ENCODE measurements around the gene TMEM238L.
"Not testable (repeated sequence)": the region's sequence is repeated elsewhere in the genome, so short reads cannot be mapped to it uniquely, and the experiment has no call there.

Gene TMEM238L

GRCh38 chr17:10803830-10804475 lies at the start of gene TMEM238L:
Gene TMEM238L, minus strand, starts transcription at chr17:10804099. Its CDS starts 136 bp downstream, at chr17:10803963.
- no peak for DNase-seq

DNA sequence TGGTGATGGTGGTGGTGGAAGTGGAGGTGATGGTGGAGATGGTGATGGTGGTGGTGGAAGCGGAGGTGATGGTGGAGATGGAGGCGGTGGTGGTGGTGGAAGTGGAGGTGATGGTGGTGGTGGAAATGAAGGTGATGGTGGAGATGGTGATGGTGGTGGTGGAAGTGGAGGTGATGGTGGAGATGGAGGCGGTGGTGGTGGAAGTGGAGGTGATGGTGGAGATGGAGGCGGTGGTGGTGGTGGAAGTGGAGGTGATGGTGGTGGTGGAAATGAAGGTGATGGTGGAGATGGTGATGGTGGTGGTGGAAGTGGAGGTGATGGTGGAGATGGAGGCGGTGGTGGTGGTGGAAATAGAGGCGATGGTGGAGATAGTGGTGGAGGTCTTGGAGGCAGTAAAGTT lies 42.7 kb upstream of the TMEM238L start:
- DNase-seq = not testable (repeated sequence)

DNA sequence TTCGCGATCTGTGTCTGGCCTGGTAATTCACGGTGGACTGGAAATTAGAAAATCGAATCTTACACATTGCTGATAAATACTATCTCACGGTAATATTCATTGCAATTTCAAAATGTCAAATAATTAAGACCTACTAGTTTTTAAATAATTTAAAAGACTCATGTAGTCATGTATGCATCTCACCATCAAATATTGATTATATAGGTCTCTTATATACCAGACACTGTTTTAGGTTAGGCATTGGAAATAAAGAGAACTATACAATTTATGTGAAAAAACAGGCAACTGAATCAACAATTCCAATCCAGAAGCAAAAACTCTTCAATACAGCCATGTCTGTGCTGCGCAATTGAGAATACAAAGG lies 41.5 kb upstream of the TMEM238L start:
- DNase-seq = no peak

DNA sequence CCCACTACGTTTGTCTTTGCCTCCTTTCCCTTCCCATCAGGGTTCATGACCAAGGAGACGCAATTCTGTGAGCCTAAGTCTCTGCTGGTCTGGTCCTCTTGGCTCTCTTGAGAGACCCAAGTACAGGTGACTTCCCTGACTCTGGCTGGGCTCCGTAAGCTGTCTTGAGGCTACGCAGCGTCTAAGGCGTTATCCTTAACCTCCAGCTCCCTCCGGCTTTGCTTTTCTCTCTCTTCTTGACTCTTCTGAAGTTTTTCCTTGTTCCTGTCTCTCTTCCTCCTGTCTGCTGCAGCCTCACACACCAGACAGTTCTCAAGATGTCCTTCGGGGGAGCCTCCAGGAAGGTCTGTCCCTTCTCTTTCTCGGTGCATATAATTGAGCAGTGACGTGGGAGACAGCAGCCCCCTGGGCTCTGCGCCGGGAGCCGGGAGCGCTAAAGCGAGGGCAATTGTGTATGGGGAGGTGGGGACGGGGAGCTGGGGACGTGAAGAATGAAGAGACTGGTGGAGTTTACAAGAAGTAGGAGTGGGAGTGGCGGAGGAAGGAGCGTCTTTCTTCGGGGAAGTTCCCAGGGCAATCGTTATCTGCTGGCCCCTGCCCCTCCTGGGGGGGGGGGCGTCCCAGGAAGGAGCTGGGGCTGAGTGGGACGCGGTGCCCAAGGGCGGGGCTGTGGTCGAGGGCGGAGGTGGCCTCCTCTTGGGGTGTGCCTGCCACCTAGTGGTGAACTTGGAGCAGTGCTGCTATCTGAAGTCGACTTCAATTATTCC lies 40.9 kb upstream of the TMEM238L start:
- peak; percentile 50 for DNase-seq

DNA sequence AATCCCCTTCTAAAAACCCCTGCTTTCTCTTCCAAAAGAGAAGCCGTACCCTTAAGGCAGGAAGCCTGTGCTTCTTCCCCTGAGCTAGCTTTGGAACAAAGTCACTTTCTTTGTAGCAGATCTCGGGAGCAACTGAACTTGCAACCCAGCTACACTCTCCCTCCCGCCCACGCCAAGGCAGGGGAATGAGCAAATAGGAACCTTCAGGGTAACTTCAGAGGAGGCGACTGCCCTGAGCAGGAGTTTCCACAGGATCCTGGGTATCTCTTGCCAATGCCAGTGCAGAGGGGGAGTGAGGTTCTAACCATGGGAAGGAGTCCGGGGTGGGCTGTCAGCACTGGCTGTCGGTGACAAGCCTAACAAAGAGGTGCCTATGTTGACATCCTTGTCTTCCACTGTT lies 39.9 kb upstream of the TMEM238L start:
- DNase-seq = no peak

DNA sequence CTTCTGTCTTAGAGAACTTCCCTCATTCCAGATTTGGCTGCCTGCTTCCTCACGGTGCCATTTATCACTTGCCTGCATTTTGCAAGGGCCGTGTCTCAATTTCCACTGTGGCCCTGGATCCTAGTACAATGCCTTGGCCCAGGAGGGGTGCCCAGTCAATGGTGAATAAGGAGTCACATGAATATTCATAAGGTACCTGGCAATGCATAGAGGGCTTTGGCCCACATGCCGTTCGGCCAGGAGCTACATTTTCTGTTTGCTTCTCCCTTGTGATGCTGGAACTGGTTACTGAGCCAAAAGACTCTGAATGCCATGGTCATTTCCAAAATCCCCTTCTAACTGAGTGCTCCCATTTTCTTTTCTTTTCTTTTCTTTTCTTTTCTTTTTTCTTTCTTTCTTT lies 38.8 kb upstream of the TMEM238L start:
- DNase-seq = no peak

GRCh38 chr17:10838682-10839081 lies 34.8 kb upstream of the TMEM238L start:
- DNase-seq = no peak

GRCh38 chr17:10837921-10838320 lies 34.0 kb upstream of the TMEM238L start, which contains the start of gene PIRT:
Gene PIRT, minus strand, starts transcription at chr17:10838087. Its CDS starts 12,442 bp downstream, at chr17:10825645.
- DNase-seq = no peak

DNA sequence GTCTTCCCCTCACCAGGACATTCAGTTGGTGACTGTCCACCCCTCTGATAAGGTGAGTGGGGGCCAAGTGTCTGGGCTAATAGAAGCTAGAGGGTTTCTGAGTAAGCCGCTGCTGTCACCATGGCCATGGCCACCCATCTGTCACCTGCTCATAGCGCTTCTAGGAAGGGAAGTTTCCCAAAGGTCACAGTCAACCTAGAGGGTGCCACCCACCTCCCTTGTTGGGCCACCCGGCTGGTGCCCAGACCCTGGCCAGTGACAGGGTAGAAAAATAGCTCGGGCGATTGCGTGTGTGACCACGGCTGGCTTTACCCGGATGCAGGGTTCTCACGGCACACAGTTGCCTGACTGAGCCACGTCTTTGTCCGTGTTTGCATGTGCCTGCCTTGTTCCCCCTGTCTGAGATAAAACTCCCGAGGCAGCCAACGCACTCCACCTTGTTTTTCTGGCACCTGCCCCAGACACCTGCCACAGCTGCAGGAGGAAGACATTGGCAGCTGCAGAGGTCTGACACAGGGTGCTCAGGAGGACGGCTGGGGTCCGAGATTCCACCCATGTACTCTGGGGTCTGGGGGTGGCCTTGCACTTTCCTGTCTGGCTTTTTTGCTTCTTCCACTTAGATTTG lies 33.2 kb upstream of the TMEM238L start:
- no peak for DNase-seq

DNA sequence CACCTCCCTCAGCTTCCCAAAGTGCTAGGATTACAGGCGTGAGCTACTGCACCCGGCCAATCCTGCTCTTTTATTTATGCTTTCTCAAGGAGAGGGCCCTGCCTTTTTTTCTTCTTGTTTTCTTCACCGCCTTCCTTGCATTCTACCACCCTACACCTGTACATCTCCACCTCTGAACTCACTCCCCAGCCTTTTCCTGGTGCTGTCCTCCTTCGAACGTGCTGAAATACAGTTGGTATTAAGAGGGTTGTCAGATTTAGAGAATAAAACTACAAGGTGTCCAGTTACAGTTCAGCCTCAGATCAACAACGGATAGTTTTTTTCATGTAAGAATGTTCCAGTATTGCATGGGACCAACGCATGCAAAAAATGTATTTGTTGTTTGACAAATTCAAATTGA lies 32.2 kb upstream of the TMEM238L start:
- DNase-seq = no peak

- no peak for DNase-seq
These were observed 27.8 kb upstream of the TMEM238L start for GRCh38 chr17:10831696-10832095.

GRCh38 chr17:10827898-10828552 lies 24.1 kb upstream of the TMEM238L start:
- no peak for DNase-seq

GRCh38 chr17:10824874-10825273 lies 21.0 kb upstream of the TMEM238L start:
- DNase-seq = no peak

DNA sequence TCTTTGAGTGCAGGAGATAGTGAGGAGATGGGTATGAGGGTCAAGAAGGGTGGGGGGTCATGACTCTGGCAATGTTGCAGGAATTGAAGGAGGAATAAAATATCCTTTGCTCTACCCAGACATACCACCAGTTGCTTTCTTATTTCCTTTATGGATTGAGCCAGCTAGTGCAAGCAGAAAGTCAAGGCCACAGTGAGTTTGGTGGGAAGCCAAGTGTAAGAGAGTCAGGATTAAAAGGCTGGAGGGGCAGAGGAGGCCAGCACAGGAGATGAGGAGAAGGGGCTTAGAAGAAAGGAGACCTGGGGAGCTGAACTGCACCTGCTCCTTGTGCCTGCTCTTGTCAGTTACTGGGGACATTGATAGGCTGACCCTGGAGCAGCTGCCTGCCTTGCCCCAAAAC lies 17.9 kb upstream of the TMEM238L start:
- DNase-seq = no peak

DNA sequence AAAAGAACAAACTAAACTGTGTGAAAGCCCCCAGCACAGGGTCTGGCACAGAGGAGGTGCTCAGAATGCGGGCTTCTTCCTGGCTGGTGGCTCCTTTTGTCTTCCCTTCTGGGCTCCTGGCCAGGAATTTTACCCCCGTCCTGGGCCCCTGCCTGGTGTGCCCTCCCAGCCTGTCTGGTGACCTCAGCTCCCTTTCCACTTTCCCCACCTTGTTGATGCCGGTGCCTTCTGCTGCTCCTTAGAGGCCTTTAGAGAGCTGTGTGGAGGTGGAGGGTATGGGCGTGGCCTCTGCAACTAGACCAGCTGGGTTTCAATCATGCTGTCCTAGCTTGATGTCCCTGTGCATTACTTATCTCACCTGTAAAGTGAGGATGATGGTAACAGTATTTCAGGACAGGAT lies 17.2 kb upstream of the TMEM238L start:
- DNase-seq = no peak

GRCh38 chr17:10815319-10815718 lies 11.4 kb upstream of the TMEM238L start:
- no peak for DNase-seq

GRCh38 chr17:10814075-10814474 lies 10.2 kb upstream of the TMEM238L start:
- no peak for DNase-seq

DNA sequence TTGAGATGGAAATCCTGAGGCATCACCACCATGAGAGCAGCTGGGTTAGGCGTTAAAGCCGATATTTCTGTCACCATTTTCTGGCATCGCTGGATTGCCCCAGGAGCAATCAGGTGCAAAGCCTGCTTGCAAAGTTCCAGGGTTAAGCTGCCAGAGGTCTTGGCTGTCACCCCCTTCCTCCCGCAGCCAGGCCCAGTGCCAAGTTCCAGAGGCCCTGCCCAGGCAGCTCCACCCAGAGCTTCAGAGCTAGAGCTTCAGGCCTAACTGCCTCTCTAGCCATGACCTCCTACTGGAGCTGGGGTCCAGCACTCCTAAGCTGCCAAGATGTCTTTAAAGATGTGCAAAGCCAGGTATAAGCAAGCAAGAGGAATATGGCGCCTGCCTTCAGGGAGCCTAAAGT lies 8.8 kb upstream of the TMEM238L start:
- no peak for DNase-seq

DNA sequence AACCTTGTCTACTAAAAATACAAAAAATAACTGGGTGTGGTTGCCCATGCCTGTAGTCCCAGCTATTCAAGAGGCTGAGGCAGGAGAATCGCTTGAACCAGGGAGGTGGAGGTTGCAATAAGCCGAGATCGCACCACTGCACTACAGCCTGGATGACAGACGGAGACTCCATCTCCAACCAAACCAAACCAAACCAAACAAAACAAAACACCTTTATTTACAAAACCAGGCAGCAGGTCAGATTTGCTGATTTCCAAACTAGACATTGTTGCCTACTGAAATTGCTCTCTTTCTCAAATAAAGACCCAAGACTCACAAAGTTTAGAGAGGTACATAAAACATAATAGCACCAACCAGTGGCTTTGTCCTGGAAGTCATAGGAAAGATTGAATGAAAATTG lies 5.7 kb upstream of the TMEM238L start:
- DNase-seq = no peak

DNA sequence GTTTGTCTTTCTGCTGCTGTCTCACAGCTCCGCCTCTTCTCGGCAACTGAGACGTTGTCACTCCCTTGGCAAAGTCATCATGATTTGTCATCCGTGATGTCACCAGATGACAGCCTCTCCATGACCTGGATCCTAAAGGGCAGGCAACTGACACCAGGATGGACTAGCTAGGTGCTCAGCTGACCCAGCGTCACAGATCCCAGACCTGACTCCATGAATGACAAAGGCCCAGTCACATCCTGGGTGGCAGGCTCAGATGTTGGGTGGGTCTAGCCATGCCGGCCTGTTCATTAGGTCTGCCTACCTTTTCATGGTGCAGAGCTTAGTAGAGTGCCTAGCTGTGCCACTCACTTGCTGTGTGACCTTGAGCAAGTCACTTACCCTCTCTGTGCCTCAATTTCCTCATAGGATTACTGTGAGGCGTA lies 3.8 kb upstream of the TMEM238L start:
- no peak for DNase-seq

- no peak for DNase-seq
These were observed 2.8 kb upstream of the TMEM238L start for GRCh38 chr17:10806545-10807262.

DNA sequence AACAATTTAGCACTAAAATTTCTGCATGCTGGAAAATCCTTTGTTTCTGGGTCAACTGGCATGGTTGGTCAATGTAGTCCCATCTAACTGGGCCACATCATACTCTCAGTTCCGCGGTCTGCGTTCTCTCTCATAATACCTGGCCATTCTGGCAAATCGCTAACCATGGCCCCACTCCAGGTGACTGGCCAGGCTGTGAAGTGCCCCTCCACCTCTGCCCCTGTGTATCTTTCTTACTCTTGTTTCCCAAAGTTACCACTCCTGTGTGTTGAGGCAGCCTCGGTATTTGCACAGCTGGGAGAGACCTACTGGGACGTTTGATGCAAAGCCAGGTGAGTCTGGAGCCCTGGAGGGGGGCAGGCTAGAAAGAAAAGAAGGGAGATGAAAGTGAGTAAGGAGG lies 2.0 kb upstream of the TMEM238L start:
- no peak for DNase-seq

DNA sequence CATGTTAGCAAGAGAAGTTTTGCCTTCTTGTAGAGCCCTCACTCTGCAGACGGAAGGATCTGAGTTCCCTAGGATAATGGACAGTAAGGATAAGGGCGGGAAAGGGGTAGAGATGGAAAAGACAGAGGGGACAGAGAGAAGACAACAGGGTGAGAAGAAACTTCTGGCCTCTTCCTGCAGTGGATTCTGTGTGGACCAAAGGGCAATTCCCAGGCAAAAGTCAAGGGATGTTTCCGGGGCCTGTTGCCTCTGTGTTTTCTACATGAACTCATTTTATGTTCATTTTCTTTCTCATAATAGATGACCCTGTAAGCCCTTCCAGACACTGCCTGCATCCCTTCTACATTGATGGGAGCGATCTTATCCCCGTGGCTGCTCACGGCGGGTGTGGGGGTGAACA lies 647 bp upstream of the TMEM238L start:
- DNase-seq = no peak

Measured in kidney glomerular epithelial cell (primary cell).